ENCODE measurements around the gene SLC9A6. TPM values are rescaled to one million over a fixed set of nuclear protein-coding genes. Genes with fewer than 3 reads are reported as not detected.

Gene SLC9A6
- total and polyA plus RNA-seq, 9 of the 15 experiments (the other 6 are each of a cell fraction or from before 2014, with no cell fraction given) = 3.7 to 13.9 (median 9.9) TPM

DNA sequence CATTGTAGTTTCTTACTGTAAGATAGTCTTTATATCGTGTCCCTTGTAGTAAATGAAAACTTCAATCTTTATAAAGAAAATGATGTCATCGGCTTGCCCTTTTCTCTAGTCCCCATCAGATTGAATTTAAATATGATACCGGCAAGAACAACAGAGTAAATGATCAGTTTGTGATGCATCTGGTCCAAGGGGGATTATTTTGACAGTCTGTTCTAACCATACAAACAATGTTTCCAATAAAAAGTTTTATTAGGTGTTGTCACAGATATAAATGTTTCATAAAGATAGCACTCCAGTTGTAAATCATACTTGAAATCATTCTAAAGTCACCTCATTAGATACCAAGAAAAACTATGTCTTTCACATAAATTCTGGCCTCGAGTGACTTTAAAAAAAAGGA is 72.3 kb downstream of the SLC9A6 start:
- intact Hi-C loops (cut with micrococcal nuclease) (no loop called here), in situ Hi-C loops (cut with MboI) (no loop called here)
- TF ChIP-seq KDM2B (CRISPR knock-in tag; IDR thresholded peaks at IDR 0.05) (no peak), ATF3 (IDR thresholded peaks at IDR 0.05) (0 out of 2 replicates have a peak, but pooled peaks have one; percentile 27), ATF3 (CRISPR knock-in tag; conservative IDR thresholded peaks at IDR 0.05) (no peak)
- Histone ChIP-seq H3K4me2 (ENCODE audit: insufficient read depth, low read length) (no peak overlapping the region), H3K4me1 (replicated peaks in 1 of 2; ENCODE audit: control insufficient read depth in 2 of 2, insufficient read depth in 2 of 2, low read length in 2 of 2) (no peaks in the 10 kb centered on the region), H3K36me3 (ENCODE audit: control insufficient read depth, insufficient read depth, low read length) (no peaks in the 10 kb centered on the region), H4K20me1 (replicated peaks; ENCODE audit: control insufficient read depth, insufficient read depth, low read length) (no peaks in the 10 kb centered on the region), H3K27ac (ENCODE audit: extremely low read depth, low read depth, low read length) (no peak overlapping the region), H3K9me3 (replicated peaks; ENCODE audit: control insufficient read depth, insufficient read depth, low read depth, low read length) (no peaks in the 10 kb centered on the region), H3K9me1 (ENCODE audit: control insufficient read depth, insufficient read depth, low read length) (no peaks in the 10 kb centered on the region), H3K4me3 (no peak overlapping the region), H3K79me2 (ENCODE audit: control insufficient read depth, insufficient read depth, low read length) (no peaks in the 10 kb centered on the region), H3K27me3 (ENCODE audit: control insufficient read depth in 2 of 2, insufficient read depth in 2 of 2, low read length in 2 of 2) (peaks cover 7 to 28% of the 10 kb centered on the region in 2 experiments; a peak in 4 of 5 replicates), H3K9ac (ENCODE audit: insufficient read depth in 1 of 2, low read depth in 2 of 2, low read length in 2 of 2) (no peak overlapping the region), H2AFZ (ENCODE audit: low read depth, low read length) (no peak overlapping the region)
- WGBS (ENCODE audit: insufficient coverage, low coverage, missing lambda C conversion rate) = 0% methylated on average over 4 of the region's 4 CpGs
- ChIA-PET CTCF (ENCODE audit: low intra/inter-chr PET ratio) (no interaction called here), POLR2A (no interaction called here)
- ATAC-seq (no peak), FAIRE-seq (no peak), DNase-seq (ENCODE audit: extremely low read depth in 1 of 4, low spot score in 3 of 4) (no peak)
- no TSS peak for BruUV-seq (replicated peaks)

DNA sequence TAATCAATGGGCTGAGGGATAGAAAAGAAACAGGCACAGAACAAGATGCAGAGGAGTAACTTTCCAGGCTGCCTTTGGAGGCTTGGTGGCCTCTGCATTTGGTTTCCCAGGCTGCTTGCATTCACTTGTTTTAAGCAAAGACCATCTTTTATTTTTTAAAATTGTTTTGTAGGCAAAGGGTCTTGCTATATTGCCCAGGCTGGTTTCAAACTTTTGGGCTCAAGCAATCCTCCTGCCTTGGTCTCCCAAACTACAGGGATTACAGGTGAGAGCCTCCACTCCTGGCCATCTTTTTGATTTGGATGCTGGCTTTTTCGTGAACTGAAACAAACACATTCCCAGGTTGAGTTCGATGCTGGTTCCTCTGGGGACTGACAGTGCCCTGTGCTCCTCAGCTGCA is 74.1 kb downstream of the SLC9A6 start:
- no peaks in the 10 kb centered on the region for H3K36me3 ChIP-seq (ENCODE audit: control insufficient read depth, insufficient read depth, low read length)
- CTCF ChIA-PET (ENCODE audit: low intra/inter-chr PET ratio) = no interaction called here
- no peak overlapping the region for H2AFZ ChIP-seq (ENCODE audit: low read depth, low read length)
- intact Hi-C loops (cut with micrococcal nuclease) = no loop called here
- H3K27me3 ChIP-seq (ENCODE audit: control insufficient read depth in 2 of 2, insufficient read depth in 2 of 2, low read length in 2 of 2) = peaks cover 15 to 38% of the 10 kb centered on the region in 2 experiments; a peak in 4 of 5 replicates
- WGBS (ENCODE audit: insufficient coverage, low coverage, missing lambda C conversion rate) = 10% methylated on average over 2 of the region's 2 CpGs
- DNase-seq (ENCODE audit: extremely low read depth in 1 of 4, low spot score in 3 of 4) = no peak
- BruUV-seq (replicated peaks) = no TSS peak
- H3K79me2 ChIP-seq (ENCODE audit: control insufficient read depth, insufficient read depth, low read length) = no peaks in the 10 kb centered on the region
- H3K4me3 ChIP-seq = no peak overlapping the region
- in situ Hi-C loops (cut with MboI) = no loop called here
- no peak for FAIRE-seq
- no peak overlapping the region for H3K27ac ChIP-seq (ENCODE audit: extremely low read depth, low read depth, low read length)
- no peaks in the 10 kb centered on the region for H3K9me1 ChIP-seq (ENCODE audit: control insufficient read depth, insufficient read depth, low read length)
- H3K4me1 ChIP-seq (replicated peaks in 1 of 2; ENCODE audit: control insufficient read depth in 2 of 2, insufficient read depth in 2 of 2, low read length in 2 of 2) = no peaks in the 10 kb centered on the region
- POLR2A ChIA-PET = no interaction called here
- H3K9ac ChIP-seq (ENCODE audit: insufficient read depth in 1 of 2, low read depth in 2 of 2, low read length in 2 of 2) = no peak overlapping the region
- H3K9me3 ChIP-seq (replicated peaks; ENCODE audit: control insufficient read depth, insufficient read depth, low read depth, low read length) = no peaks in the 10 kb centered on the region
- no peaks in the 10 kb centered on the region for H4K20me1 ChIP-seq (replicated peaks; ENCODE audit: control insufficient read depth, insufficient read depth, low read length)
- no peak overlapping the region for H3K4me2 ChIP-seq (ENCODE audit: insufficient read depth, low read length)
- ATAC-seq = no peak
- TF ChIP-seq SRF (CRISPR knock-in tag; IDR thresholded peaks at IDR 0.05) (no peak), NRF1 (conservative IDR thresholded peaks at IDR 0.05 in 1 of 2, IDR thresholded peaks at IDR 0.05 in 1 of 2) (no peak), GTF2A2 (tag; IDR thresholded peaks at IDR 0.05) (no peak), SOX6 (IDR thresholded peaks at IDR 0.05) (no peak), NFIC (IDR thresholded peaks at IDR 0.05) (no peak), ZNF23 (CRISPR knock-in tag; IDR thresholded peaks at IDR 0.05) (no peak), MTA3 (IDR thresholded peaks at IDR 0.05; ENCODE audit: borderline replicate concordance) (no peak), CREB3 (tag; conservative IDR thresholded peaks at IDR 0.05; ENCODE audit: low read depth) (no peak), MITF (IDR thresholded peaks at IDR 0.05) (no peak)
- TF ChIP-seq, protein P1, sequence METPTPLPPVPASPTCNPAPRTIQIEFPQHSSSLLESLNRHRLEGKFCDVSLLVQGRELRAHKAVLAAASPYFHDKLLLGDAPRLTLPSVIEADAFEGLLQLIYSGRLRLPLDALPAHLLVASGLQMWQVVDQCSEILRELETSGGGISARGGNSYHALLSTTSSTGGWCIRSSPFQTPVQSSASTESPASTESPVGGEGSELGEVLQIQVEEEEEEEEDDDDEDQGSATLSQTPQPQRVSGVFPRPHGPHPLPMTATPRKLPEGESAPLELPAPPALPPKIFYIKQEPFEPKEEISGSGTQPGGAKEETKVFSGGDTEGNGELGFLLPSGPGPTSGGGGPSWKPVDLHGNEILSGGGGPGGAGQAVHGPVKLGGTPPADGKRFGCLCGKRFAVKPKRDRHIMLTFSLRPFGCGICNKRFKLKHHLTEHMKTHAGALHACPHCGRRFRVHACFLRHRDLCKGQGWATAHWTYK (CRISPR knock-in tag; IDR thresholded peaks at IDR 0.05) = no peak

All from K562 (cell line).